Large intestine (tissue), 3 donors: ENCODE data around the gene HMCN2. TPM values are rescaled to one million over a fixed set of nuclear protein-coding genes. Genes with fewer than 3 reads are reported as not detected.

Experiments
- DNase-seq, 2 donors: peaks; one replicate each; pipeline versions ENCODE4 v3.0.0 to v3.0.0-alpha.2; 2013
- H3K27ac ChIP-seq: one replicate; pipeline ENCODE4 v1.5.1; 2013; ENCODE audit warnings: low read length
- H3K27me3 ChIP-seq: 2 replicates; pipeline ENCODE4 v1.6.1; 2013; ENCODE audit warnings: low read length; ENCODE audit not compliant: control insufficient read depth, insufficient read depth
- H3K36me3 ChIP-seq: 2 replicates; pipeline ENCODE4 v1.6.1; 2013; ENCODE audit warnings: low read length; ENCODE audit not compliant: control insufficient read depth, insufficient read depth
- H3K4me1 ChIP-seq: one replicate; pipeline ENCODE4 v1.6.1; 2013; ENCODE audit warnings: low read length; ENCODE audit not compliant: control insufficient read depth, insufficient read depth
- H3K4me3 ChIP-seq: one replicate; pipeline ENCODE4 v1.5.1; 2013; ENCODE audit warnings: low read length
- H3K9me3 ChIP-seq: one replicate; pipeline ENCODE4 v1.6.1; 2013; ENCODE audit warnings: mild to moderate bottlenecking, low read depth, low read length, moderate library complexity; ENCODE audit not compliant: control insufficient read depth
- whole genome bisulfite sequencing: methylation state at CpG from one replicate; pipeline ENCODE4 v1.1.5; 2013; ENCODE audit warnings: low lambda C conversion rate; ENCODE audit not compliant: insufficient coverage; 5-methylcytosine and 5-hydroxymethylcytosine counted together
- polyA plus RNA-seq: library from polyadenylated mRNA; unstranded; fragments of 120-200 nt; gene quantifications from one replicate; pipeline ENCODE4 v1.2.1, GENCODE V29; 2013

Gene HMCN2
- polyA plus RNA-seq, 1 donor: 20.0 TPM

- no peak for DNase-seq
- Histone ChIP-seq H3K36me3 (no peaks in the 10 kb centered on the region), H3K9me3 (no peaks in the 10 kb centered on the region), H3K27me3 (no peaks in the 10 kb centered on the region), H3K4me3 (no peak overlapping the region), H3K27ac (no peak overlapping the region), H3K4me1 (no peaks in the 10 kb centered on the region)
- no CpG with 5 or more reads among the region's 13 CpGs for WGBS
These were observed 44.3 kb downstream of the HMCN2 start for GRCh38 chr9:130309689-130310455.

GRCh38 chr9:130310456-130310855 lies 44.9 kb downstream of the HMCN2 start:
- Histone ChIP-seq H3K27me3 (no peaks in the 10 kb centered on the region), H3K36me3 (no peaks in the 10 kb centered on the region), H3K4me1 (no peaks in the 10 kb centered on the region), H3K4me3 (no peak overlapping the region), H3K9me3 (no peaks in the 10 kb centered on the region), H3K27ac (no peak overlapping the region)
- no peak for DNase-seq
- WGBS: no CpG with 5 or more reads among the region's 9 CpGs

GRCh38 chr9:130311003-130311402 lies 45.4 kb downstream of the HMCN2 start:
- H3K9me3 ChIP-seq: no peaks in the 10 kb centered on the region
- no peaks in the 10 kb centered on the region for H3K27me3 ChIP-seq
- H3K4me3 ChIP-seq: no peak overlapping the region
- WGBS: no CpG with 5 or more reads among the region's 10 CpGs
- no peak for DNase-seq
- no peaks in the 10 kb centered on the region for H3K4me1 ChIP-seq
- H3K27ac ChIP-seq: no peak overlapping the region
- H3K36me3 ChIP-seq: no peaks in the 10 kb centered on the region

- DNase-seq: no peak
- no CpG with 5 or more reads among the region's 14 CpGs for WGBS
These were observed 46.0 kb downstream of the HMCN2 start for GRCh38 chr9:130311408-130312140.

DNA sequence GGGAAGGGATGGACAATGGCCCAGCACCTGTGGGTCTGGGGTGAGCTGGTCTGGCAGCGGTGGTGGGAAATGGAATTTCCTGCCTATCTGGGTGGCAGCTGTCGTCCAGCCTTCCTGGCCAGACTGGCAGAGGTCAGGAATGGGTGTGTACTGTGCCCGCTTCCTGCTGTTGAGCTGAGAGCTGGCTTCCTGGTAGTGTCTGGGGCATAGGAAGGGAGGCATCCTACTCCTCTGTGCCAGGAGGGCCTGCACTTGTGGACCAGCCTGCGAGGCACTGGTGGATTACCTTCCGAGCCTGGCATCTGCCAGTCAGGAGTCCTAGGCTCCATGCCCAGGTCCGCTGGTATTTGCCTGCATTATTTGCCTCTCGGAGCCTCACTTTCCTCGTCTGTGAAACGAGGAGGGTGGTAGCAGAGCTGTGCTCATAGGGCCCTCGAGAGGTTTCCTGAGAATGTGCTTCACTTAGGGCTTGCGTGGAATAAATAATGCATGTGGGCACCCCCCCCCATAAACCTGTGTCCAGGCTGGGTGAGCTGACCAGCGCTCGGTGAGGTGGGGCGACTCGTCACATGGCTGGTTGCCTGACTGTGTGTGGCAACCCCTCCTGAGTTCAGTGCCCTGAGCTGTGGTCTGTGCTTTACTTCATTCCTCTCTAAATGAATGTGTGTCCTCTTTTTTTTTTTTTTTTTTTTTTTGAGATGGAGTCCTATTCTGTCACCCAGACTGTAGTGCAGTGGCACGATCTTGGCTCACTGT lies 47.7 kb downstream of the HMCN2 start:
- no peak for DNase-seq
- no peaks in the 10 kb centered on the region for H3K36me3 ChIP-seq
- no CpG with 5 or more reads among the region's 16 CpGs for WGBS
- no peak overlapping the region for H3K4me3 ChIP-seq
- peaks cover 12% of the 10 kb centered on the region for H3K27me3 ChIP-seq
- H3K9me3 ChIP-seq: no peaks in the 10 kb centered on the region
- H3K4me1 ChIP-seq: no peaks in the 10 kb centered on the region
- H3K27ac ChIP-seq: no peak overlapping the region

More at GRCh38 chr9:130311408-130312140, 46.0 kb downstream of the HMCN2 start:
- Histone ChIP-seq H3K4me1 (no peaks in the 10 kb centered on the region), H3K9me3 (no peaks in the 10 kb centered on the region), H3K27me3 (peaks cover 3% of the 10 kb centered on the region), H3K27ac (no peak overlapping the region), H3K36me3 (no peaks in the 10 kb centered on the region), H3K4me3 (no peak overlapping the region)

- Histone ChIP-seq H3K36me3 (no peaks in the 10 kb centered on the region), H3K4me1 (peaks cover under 1% of the 10 kb centered on the region), H3K9me3 (no peaks in the 10 kb centered on the region), H3K27ac (no peak overlapping the region), H3K27me3 (peaks cover 28% of the 10 kb centered on the region), H3K4me3 (no peak overlapping the region)
- DNase-seq: no peak
- WGBS: no CpG with 5 or more reads among the region's 13 CpGs
These were observed 50.1 kb downstream of the HMCN2 start for GRCh38 chr9:130315446-130316226.

DNA sequence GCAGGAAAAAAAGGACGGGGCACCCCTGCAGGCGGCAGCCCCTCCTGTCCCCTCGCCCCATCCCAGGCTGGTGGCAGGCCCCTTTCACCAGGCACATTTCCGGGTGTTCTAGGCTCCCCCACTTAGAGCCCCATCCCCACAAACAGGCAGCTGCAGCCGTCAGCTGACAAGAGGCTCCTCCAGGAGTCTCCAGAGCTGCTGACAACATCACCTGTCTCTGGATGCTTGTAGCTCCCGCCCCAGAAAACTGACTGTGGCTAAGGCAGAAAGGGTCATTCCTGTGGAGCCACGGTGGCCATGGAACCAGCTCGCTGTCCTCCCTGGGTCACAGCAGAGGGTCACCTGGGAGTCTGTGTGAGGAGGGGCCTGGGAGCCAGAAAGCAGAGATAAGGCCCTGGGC lies 50.9 kb downstream of the HMCN2 start:
- no peak for DNase-seq
- Histone ChIP-seq H3K4me1 (peaks cover 4% of the 10 kb centered on the region), H3K27me3 (peaks cover 36% of the 10 kb centered on the region), H3K27ac (no peak overlapping the region), H3K9me3 (no peaks in the 10 kb centered on the region), H3K36me3 (no peaks in the 10 kb centered on the region), H3K4me3 (no peak overlapping the region)
- WGBS: no CpG with 5 or more reads among the region's 8 CpGs

GRCh38 chr9:130319300-130319699 lies 53.7 kb downstream of the HMCN2 start:
- Histone ChIP-seq H3K36me3 (no peaks in the 10 kb centered on the region), H3K4me3 (no peak overlapping the region), H3K4me1 (peaks cover 13% of the 10 kb centered on the region), H3K27ac (no peak overlapping the region), H3K27me3 (peaks cover 40% of the 10 kb centered on the region), H3K9me3 (no peaks in the 10 kb centered on the region)
- no peak for DNase-seq
- no CpG with 5 or more reads among the region's 19 CpGs for WGBS

DNA sequence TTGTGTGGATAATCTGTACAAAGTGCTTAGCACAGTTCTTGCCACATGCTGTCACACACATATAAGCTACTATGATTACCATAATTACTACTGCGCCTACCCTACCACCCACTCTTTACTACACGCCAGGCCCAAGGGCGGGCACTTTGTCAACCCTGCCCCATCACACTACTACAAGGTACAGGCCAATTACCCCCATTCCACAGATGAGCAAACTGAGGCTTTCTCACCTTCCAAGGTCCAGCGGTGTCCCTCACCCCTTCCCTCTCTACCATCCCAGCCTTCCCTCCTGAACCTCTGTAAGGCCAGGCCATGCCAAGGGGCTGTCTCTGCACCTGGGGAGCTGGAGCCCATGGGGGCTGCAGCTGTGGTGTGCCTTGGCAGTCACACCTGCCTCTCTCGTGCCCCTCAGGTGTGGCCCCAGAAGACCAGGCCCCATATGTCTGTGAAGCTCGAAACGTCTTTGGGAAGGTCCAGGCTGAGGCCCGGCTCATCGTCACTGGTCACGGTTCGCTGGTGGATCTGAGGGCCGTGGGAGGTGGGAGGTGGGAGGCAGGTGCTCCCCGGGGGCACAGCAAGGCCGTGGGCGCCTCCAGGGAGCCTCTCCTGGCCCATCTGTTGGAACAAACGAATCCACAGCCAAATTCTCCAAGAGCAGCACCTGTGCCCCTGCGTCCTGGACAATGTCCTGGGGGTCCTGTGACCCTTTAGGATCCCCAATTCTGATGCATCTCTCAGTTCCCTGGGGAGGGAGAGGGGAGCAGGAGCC lies 54.6 kb downstream of the HMCN2 start:
- H3K9me3 ChIP-seq: no peaks in the 10 kb centered on the region
- H3K4me1 ChIP-seq: peaks cover 13% of the 10 kb centered on the region
- no peak for DNase-seq
- H3K27me3 ChIP-seq: peaks cover 40% of the 10 kb centered on the region
- H3K27ac ChIP-seq: no peak overlapping the region
- 80% methylated on average over 1 of the region's 17 CpGs for WGBS
- H3K36me3 ChIP-seq: no peaks in the 10 kb centered on the region
- H3K4me3 ChIP-seq: no peak overlapping the region
